ENCODE measurements around the gene SH2D3C.

DNA sequence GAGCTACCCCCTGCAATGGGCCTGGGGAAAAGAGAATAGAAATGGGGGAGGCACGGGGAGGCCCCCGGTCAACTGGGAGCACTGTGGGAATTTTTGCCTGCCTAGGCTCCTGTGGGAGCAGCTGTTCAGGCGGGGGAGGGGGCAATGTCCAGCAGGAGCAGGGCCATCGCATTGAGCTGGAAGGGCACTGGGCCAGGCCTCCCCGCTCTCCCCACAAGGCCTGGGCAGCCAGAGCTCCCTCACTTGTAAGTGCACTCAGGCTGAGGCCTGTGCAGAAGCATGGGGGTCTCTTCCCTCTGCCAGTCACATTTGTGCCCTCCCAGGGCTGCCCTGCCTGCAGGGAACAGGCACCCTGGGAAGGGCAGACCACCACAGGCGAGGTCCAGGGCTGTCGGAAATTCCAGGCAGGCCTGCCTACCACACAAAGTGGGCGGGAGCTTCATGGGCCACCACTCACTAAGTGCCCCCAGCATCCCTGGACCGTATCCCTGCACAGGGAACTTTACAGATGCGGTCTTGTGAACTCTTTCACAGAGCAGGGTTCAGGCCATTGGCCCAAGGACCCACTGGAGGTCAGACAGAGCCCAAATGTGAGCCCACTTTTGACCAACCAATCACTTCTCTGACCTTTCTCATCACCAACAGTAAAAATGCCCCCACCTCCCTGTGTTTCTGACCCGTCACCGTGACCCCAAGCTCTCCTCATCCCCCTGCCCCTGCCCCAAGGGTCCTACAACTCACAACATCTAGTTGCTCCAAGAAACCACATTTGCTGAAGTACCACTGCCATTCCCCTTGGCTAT is 72.7 kb downstream of the SH2D3C start:
- TF ChIP-seq, protein P1, sequence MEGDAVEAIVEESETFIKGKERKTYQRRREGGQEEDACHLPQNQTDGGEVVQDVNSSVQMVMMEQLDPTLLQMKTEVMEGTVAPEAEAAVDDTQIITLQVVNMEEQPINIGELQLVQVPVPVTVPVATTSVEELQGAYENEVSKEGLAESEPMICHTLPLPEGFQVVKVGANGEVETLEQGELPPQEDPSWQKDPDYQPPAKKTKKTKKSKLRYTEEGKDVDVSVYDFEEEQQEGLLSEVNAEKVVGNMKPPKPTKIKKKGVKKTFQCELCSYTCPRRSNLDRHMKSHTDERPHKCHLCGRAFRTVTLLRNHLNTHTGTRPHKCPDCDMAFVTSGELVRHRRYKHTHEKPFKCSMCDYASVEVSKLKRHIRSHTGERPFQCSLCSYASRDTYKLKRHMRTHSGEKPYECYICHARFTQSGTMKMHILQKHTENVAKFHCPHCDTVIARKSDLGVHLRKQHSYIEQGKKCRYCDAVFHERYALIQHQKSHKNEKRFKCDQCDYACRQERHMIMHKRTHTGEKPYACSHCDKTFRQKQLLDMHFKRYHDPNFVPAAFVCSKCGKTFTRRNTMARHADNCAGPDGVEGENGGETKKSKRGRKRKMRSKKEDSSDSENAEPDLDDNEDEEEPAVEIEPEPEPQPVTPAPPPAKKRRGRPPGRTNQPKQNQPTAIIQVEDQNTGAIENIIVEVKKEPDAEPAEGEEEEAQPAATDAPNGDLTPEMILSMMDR (conservative IDR thresholded peaks at IDR 0.05), result no peak
- TF ChIP-seq EZH2 (IDR thresholded peaks at IDR 0.05; ENCODE audit: low read depth), result no peak
